Activated CD8-positive, alpha-beta memory T cell treated with anti-CD3 and anti-CD28 coated beads for 4 hours (primary cell): ENCODE results near the gene STXBP6.
"Not testable (repeated sequence)": the region's sequence is repeated elsewhere in the genome, so short reads cannot be mapped to it uniquely, and the experiment has no call there.

ENCODE experiments used
- DNase-seq, 2 donors: peaks; one replicate each; pipeline ENCODE4 v3.0.0-alpha.2; 2020; ENCODE audit warnings: low read depth in 2 of 2

Gene STXBP6

GRCh38 chr14:24956104-24956503 lies 93.8 kb downstream of the STXBP6 start:
- no peak for DNase-seq

GRCh38 chr14:24954700-24955037 lies 95.3 kb downstream of the STXBP6 start:
- no peak for DNase-seq

- no peak for DNase-seq
These were observed 95.8 kb downstream of the STXBP6 start for GRCh38 chr14:24954037-24954699.

GRCh38 chr14:24952851-24953666 lies 96.9 kb downstream of the STXBP6 start:
- DNase-seq: no peak

- DNase-seq: no peak
These were observed 101.6 kb downstream of the STXBP6 start for GRCh38 chr14:24948261-24948847.

- DNase-seq: no peak
These were observed 102.8 kb downstream of the STXBP6 start for GRCh38 chr14:24947131-24947530.

GRCh38 chr14:24944800-24945199 lies 105.1 kb downstream of the STXBP6 start:
- no peak for DNase-seq

GRCh38 chr14:24943024-24943423 lies 106.9 kb downstream of the STXBP6 start:
- DNase-seq: no peak

- no peak for DNase-seq
These were observed 108.2 kb downstream of the STXBP6 start for GRCh38 chr14:24941719-24942118.

- DNase-seq: no peak
These were observed 109.6 kb downstream of the STXBP6 start for GRCh38 chr14:24940213-24940783.

- DNase-seq: no peak
These were observed 111.4 kb downstream of the STXBP6 start for GRCh38 chr14:24938593-24938992.

- DNase-seq: no peak
These were observed 112.6 kb downstream of the STXBP6 start for GRCh38 chr14:24937300-24937699.

GRCh38 chr14:24936773-24937172 lies 113.2 kb downstream of the STXBP6 start:
- DNase-seq: not testable (repeated sequence)

- no peak for DNase-seq
These were observed 114.2 kb downstream of the STXBP6 start for GRCh38 chr14:24935796-24936195.

- DNase-seq: no peak
These were observed 121.5 kb downstream of the STXBP6 start for GRCh38 chr14:24928386-24928900.

GRCh38 chr14:24927809-24928208 lies 122.1 kb downstream of the STXBP6 start:
- no peak for DNase-seq

- no peak for DNase-seq
These were observed 124.1 kb downstream of the STXBP6 start for GRCh38 chr14:24925771-24926374.

GRCh38 chr14:24924544-24924943 lies 125.4 kb downstream of the STXBP6 start:
- DNase-seq: no peak

GRCh38 chr14:24921903-24922302 lies 128.0 kb downstream of the STXBP6 start:
- DNase-seq: no peak

GRCh38 chr14:24920265-24921075 lies 129.5 kb downstream of the STXBP6 start:
- DNase-seq: no peak

- no peak for DNase-seq
These were observed 131.1 kb downstream of the STXBP6 start for GRCh38 chr14:24918822-24919221.
